ENCODE data around the gene PARP8. TPM values are rescaled to one million over a fixed set of nuclear protein-coding genes. Genes with fewer than 3 reads are reported as not detected.

Gene PARP8
- total RNA-seq, 2 experiments from 2014 or later = 42.9 to 48.3 TPM

GRCh38 chr5:50727845-50728244 lies 61.4 kb downstream of the PARP8 start:
- H3K27me3 Mint-ChIP-seq = no peaks in the 10 kb centered on the region
- H3K9me3 Mint-ChIP-seq = peaks cover 6% of the 10 kb centered on the region
- H3K27ac Mint-ChIP-seq = peak overlapping the region; percentile 93
- ChIA-PET CTCF (interaction anchor here (2.1 kb wide), 1 partner anchor 16 kb away, joined by 6 read pairs; no protein-coding TSS in a partner anchor), POLR2A (no interaction called here)
- no peak overlapping the region for H3K4me3 Mint-ChIP-seq
- ATAC-seq (no peak), DNase-seq (no peak)
- intact Hi-C loops (cut with micrococcal nuclease) = no loop called here
- peaks cover 23% of the 10 kb centered on the region for H3K36me3 Mint-ChIP-seq (ENCODE audit: low read depth)
- TF ChIP-seq, protein P1, sequence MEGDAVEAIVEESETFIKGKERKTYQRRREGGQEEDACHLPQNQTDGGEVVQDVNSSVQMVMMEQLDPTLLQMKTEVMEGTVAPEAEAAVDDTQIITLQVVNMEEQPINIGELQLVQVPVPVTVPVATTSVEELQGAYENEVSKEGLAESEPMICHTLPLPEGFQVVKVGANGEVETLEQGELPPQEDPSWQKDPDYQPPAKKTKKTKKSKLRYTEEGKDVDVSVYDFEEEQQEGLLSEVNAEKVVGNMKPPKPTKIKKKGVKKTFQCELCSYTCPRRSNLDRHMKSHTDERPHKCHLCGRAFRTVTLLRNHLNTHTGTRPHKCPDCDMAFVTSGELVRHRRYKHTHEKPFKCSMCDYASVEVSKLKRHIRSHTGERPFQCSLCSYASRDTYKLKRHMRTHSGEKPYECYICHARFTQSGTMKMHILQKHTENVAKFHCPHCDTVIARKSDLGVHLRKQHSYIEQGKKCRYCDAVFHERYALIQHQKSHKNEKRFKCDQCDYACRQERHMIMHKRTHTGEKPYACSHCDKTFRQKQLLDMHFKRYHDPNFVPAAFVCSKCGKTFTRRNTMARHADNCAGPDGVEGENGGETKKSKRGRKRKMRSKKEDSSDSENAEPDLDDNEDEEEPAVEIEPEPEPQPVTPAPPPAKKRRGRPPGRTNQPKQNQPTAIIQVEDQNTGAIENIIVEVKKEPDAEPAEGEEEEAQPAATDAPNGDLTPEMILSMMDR (IDR thresholded peaks at IDR 0.05) = no peak
- peaks cover 71% of the 10 kb centered on the region for H3K4me1 Mint-ChIP-seq (ENCODE audit: low read depth)

DNA sequence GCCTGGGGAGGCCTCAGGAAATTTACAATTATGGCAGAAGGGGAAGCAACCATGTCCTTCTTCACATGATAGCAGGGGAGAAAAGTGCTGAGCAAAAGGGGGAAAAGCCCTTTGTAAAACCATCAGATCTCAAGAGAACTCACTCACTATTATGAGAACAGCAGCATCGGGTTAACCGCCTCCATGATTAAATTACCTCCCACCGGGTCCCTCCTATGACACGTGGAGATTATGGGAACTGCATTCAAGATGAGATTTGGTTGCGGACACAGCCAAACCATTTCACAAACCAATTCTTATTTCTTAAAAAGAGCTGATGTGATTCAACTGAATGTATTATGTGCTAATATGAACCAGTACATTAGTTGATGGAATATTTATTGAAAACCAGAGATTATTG lies 63.9 kb downstream of the PARP8 start:
- DNase-seq (no peak), ATAC-seq (no peak)
- ChIA-PET POLR2A (interaction anchor here (0.5 kb wide), 1 partner anchor 40 kb away, joined by 4 read pairs; no protein-coding TSS in a partner anchor), CTCF (interaction anchor here (1.3 to 1.4 kb wide), 2 partner anchors 11 to 12 kb away, joined by 3 read pairs; no protein-coding TSS in a partner anchor)
- Mint-ChIP-seq H3K4me3 (no peak overlapping the region), H3K9me3 (peaks cover 6% of the 10 kb centered on the region), H3K36me3 (ENCODE audit: low read depth) (peaks cover 24% of the 10 kb centered on the region), H3K4me1 (ENCODE audit: low read depth) (peaks cover 73% of the 10 kb centered on the region), H3K27ac (no peak overlapping the region), H3K27me3 (no peaks in the 10 kb centered on the region)
- intact Hi-C loops (cut with micrococcal nuclease) = no loop called here
- TF ChIP-seq, protein P1 (IDR thresholded peaks at IDR 0.05) = no peak

- Mint-ChIP-seq H3K27ac (no peak overlapping the region), H3K4me3 (no peak overlapping the region), H3K27me3 (no peaks in the 10 kb centered on the region), H3K36me3 (ENCODE audit: low read depth) (peaks cover 24% of the 10 kb centered on the region), H3K9me3 (peaks cover 6% of the 10 kb centered on the region), H3K4me1 (ENCODE audit: low read depth) (peaks cover 72% of the 10 kb centered on the region)
- no peak for DNase-seq
- ATAC-seq = no peak
- TF ChIP-seq, protein P1 (IDR thresholded peaks at IDR 0.05) = no peak
- intact Hi-C loops (cut with micrococcal nuclease) = no loop called here
- ChIA-PET CTCF (interaction anchor here (1.3 kb wide), 1 partner anchor 10 kb away, joined by 3 read pairs; no protein-coding TSS in a partner anchor), POLR2A (interaction anchor here (0.5 kb wide), 1 partner anchor 40 kb away, joined by 4 read pairs; no protein-coding TSS in a partner anchor)
Observed at GRCh38 chr5:50730841-50731240, 64.4 kb downstream of the PARP8 start.

GRCh38 chr5:50733741-50734140 lies 67.3 kb downstream of the PARP8 start:
- ChIA-PET POLR2A (interaction anchor here (2.0 kb wide), 1 partner anchor 9 kb away, joined by 8 read pairs; no protein-coding TSS in a partner anchor), CTCF (interaction anchor here (1.5 to 1.9 kb wide), 2 partner anchors 10 kb away, joined by 3 to 8 read pairs; no protein-coding TSS in a partner anchor)
- TF ChIP-seq, protein P1 (IDR thresholded peaks at IDR 0.05) = no peak
- Mint-ChIP-seq H3K4me1 (ENCODE audit: low read depth) (peaks cover 64% of the 10 kb centered on the region), H3K27ac (peak overlapping the region; percentile 41), H3K27me3 (no peaks in the 10 kb centered on the region), H3K9me3 (peaks cover 6% of the 10 kb centered on the region), H3K36me3 (ENCODE audit: low read depth) (peaks cover 21% of the 10 kb centered on the region), H3K4me3 (no peak overlapping the region)
- DNase-seq = no peak
- ATAC-seq = no peak
- intact Hi-C loops (cut with micrococcal nuclease) = no loop called here

DNA sequence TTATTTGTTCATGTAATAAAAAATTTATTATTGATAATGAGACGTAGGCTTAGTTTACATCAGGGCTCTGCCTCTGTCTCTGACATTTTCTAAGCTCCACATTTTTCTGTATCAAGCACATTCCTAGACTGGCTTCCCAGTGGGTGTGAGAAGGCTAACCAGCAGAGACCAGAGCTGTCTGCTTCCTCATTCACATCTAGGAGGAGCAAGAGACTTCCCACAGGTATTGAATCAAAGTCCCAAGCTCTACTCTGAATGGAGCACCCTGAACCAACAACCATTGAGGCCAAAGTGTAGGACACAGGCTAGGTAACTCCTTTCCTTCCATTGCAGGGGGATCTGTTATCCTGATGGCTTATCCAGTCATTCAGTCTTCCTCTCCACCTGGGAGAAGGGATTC lies 72.4 kb downstream of the PARP8 start:
- no peak for DNase-seq
- ChIA-PET POLR2A (interaction anchor here (0.6 to 1.4 kb wide), 2 partner anchors 13 to 122 kb away, joined by 3 read pairs; no protein-coding TSS in a partner anchor), CTCF (interaction anchor here (0.8 to 1.6 kb wide), 4 partner anchors 8 to 18 kb away, joined by 3 to 5 read pairs (median 3); no protein-coding TSS in a partner anchor)
- intact Hi-C loops (cut with micrococcal nuclease) = no loop called here
- ATAC-seq = no peak
- TF ChIP-seq, protein P1 (IDR thresholded peaks at IDR 0.05) = no peak
- Mint-ChIP-seq H3K36me3 (ENCODE audit: low read depth) (peaks cover 13% of the 10 kb centered on the region), H3K27ac (no peak overlapping the region), H3K4me3 (no peak overlapping the region), H3K9me3 (peaks cover 5% of the 10 kb centered on the region), H3K4me1 (ENCODE audit: low read depth) (peaks cover 54% of the 10 kb centered on the region), H3K27me3 (no peaks in the 10 kb centered on the region)
